Endothelial cell (in vitro differentiated cells): ENCODE measurements around the gene C6orf47. TPM values are rescaled to one million over a fixed set of nuclear protein-coding genes. Genes with fewer than 3 reads are reported as not detected.

Source experiments
- DNase-seq: peaks from one replicate; pipeline ENCODE4 v3.0.0; 2021; ENCODE audit warnings: low spot score
- H3K27ac Mint-ChIP-seq: one replicate; pipeline ENCODE4 v1.8.0; 2021; ENCODE audit warnings: mixed read lengths, inconsistent platforms; ENCODE audit not compliant: unreplicated experiment
- H3K27me3 Mint-ChIP-seq: one replicate; pipeline ENCODE4 v1.8.0; 2021; ENCODE audit warnings: mild to moderate bottlenecking, moderate library complexity, mixed read lengths, inconsistent platforms; ENCODE audit not compliant: unreplicated experiment
- H3K36me3 Mint-ChIP-seq: one replicate; pipeline ENCODE4 v1.8.0; 2021; ENCODE audit warnings: mild to moderate bottlenecking, low read depth, mixed read lengths, inconsistent platforms; ENCODE audit not compliant: unreplicated experiment
- H3K4me1 Mint-ChIP-seq: one replicate; pipeline ENCODE4 v1.8.0; 2021; ENCODE audit warnings: mild to moderate bottlenecking, mixed read lengths, inconsistent platforms; ENCODE audit not compliant: unreplicated experiment
- H3K4me3 Mint-ChIP-seq: one replicate; pipeline ENCODE4 v1.8.0; 2021; ENCODE audit warnings: mild to moderate bottlenecking, mixed read lengths, inconsistent platforms; ENCODE audit not compliant: unreplicated experiment
- H3K9me3 Mint-ChIP-seq: one replicate; pipeline ENCODE4 v1.8.0; 2021; ENCODE audit warnings: mixed read lengths, inconsistent platforms; ENCODE audit not compliant: unreplicated experiment
- CTCF ChIP-seq: fragments of 200-600 bp; sonication (generic); IDR thresholded peaks from one replicate; pipeline ENCODE4 v1.5.0; 2021; ENCODE audit warnings: antibody characterized with exemption; ENCODE audit not compliant: unreplicated experiment
- total RNA-seq: library from RNA; stranded (reverse); fragmentation: NEBNext Ultra II Directional; extraction: Animal tissue kit (Norgen Biotek cat#: 25700); gene quantifications from one replicate; pipeline ENCODE4 v1.2.1, GENCODE V29; 2021; ENCODE audit not compliant: unreplicated experiment

Gene C6orf47
- total RNA-seq, 1 donor from 2014 or later: 13.1 TPM

- Mint-ChIP-seq H3K27ac (peak overlapping the region; percentile 97), H3K9me3 (no peaks in the 10 kb centered on the region), H3K36me3 (peaks cover 13% of the 10 kb centered on the region), H3K4me1 (peaks cover 30% of the 10 kb centered on the region), H3K4me3 (peak overlapping the region; percentile 97), H3K27me3 (peaks cover 5% of the 10 kb centered on the region)
- no peak for TF ChIP-seq CTCF
- DNase-seq: no peak
Observed at GRCh38 chr6:31663961-31664789, 3.6 kb upstream of the C6orf47 start.

- Mint-ChIP-seq H3K27me3 (peaks cover 9% of the 10 kb centered on the region), H3K27ac (peak overlapping the region; percentile 97), H3K4me3 (peak overlapping the region; percentile 97), H3K9me3 (no peaks in the 10 kb centered on the region), H3K4me1 (peaks cover 32% of the 10 kb centered on the region), H3K36me3 (peaks cover 13% of the 10 kb centered on the region)
- no peak for TF ChIP-seq CTCF
- DNase-seq: no peak
Observed at GRCh38 chr6:31663126-31663960, 2.8 kb upstream of the C6orf47 start.

GRCh38 chr6:31662124-31662723, 1.6 kb upstream of the C6orf47 start:
- no peak for TF ChIP-seq CTCF
- no peak for DNase-seq
- Mint-ChIP-seq H3K4me3 (peak overlapping the region; percentile 69), H3K4me1 (peaks cover 39% of the 10 kb centered on the region), H3K9me3 (no peaks in the 10 kb centered on the region), H3K36me3 (peaks cover 8% of the 10 kb centered on the region), H3K27ac (no peak overlapping the region), H3K27me3 (peaks cover 10% of the 10 kb centered on the region)

- TF ChIP-seq CTCF: no peak
- Mint-ChIP-seq H3K36me3 (peaks cover 6% of the 10 kb centered on the region), H3K27ac (no peak overlapping the region), H3K27me3 (peaks cover 7% of the 10 kb centered on the region), H3K4me1 (peaks cover 35% of the 10 kb centered on the region), H3K9me3 (no peaks in the 10 kb centered on the region), H3K4me3 (peak overlapping the region; percentile 86)
- no peak for DNase-seq
Observed at GRCh38 chr6:31661262-31662123, 915 bp upstream of the C6orf47 start.
